NCI-H2227 treated with DMSO at 0.1 percent for 48 hours (cell line): ENCODE results near the gene CDKAL1.
A peak's percentile ranks its signal among the peaks of the same experiment; 100 is the strongest.

Source experiments
- DNase-seq: peaks from one replicate; lab custom pipeline; 2025; lab: John Stamatoyannopoulos, UW

Gene CDKAL1

GRCh38 chr6:21107796-21108195 is 573.5 kb downstream of the CDKAL1 start:
- no peak for DNase-seq

GRCh38 chr6:21109391-21110178 is 575.3 kb downstream of the CDKAL1 start:
- DNase-seq: no peak

GRCh38 chr6:21110684-21111083 is 576.4 kb downstream of the CDKAL1 start:
- DNase-seq: no peak

GRCh38 chr6:21111093-21111725 is 577.0 kb downstream of the CDKAL1 start:
- DNase-seq: peak; percentile 88

GRCh38 chr6:21115111-21115510 is 580.9 kb downstream of the CDKAL1 start:
- DNase-seq: peak; percentile 41

- no peak for DNase-seq
Measured at GRCh38 chr6:21116736-21117135, 582.5 kb downstream of the CDKAL1 start.

GRCh38 chr6:21118216-21118780 is 584.0 kb downstream of the CDKAL1 start:
- DNase-seq: peak; percentile 51

- no peak for DNase-seq
Measured at GRCh38 chr6:21121636-21122136, 587.4 kb downstream of the CDKAL1 start.

- DNase-seq: no peak
Measured at GRCh38 chr6:21123507-21124436, 589.5 kb downstream of the CDKAL1 start.

- DNase-seq: no peak
Measured at GRCh38 chr6:21128601-21129000, 594.3 kb downstream of the CDKAL1 start.

GRCh38 chr6:21131406-21131805 is 597.1 kb downstream of the CDKAL1 start:
- no peak for DNase-seq

GRCh38 chr6:21132446-21132845 is 598.2 kb downstream of the CDKAL1 start:
- DNase-seq: no peak

GRCh38 chr6:21132856-21133838 is 598.9 kb downstream of the CDKAL1 start:
- peak; percentile 32 for DNase-seq

- no peak for DNase-seq
Measured at GRCh38 chr6:21133901-21134300, 599.6 kb downstream of the CDKAL1 start.

- no peak for DNase-seq
Measured at GRCh38 chr6:21134356-21134755, 600.1 kb downstream of the CDKAL1 start.

- no peak for DNase-seq
Measured at GRCh38 chr6:21135484-21136013, 601.3 kb downstream of the CDKAL1 start.

- DNase-seq: no peak
Measured at GRCh38 chr6:21137700-21138335, 603.6 kb downstream of the CDKAL1 start.

- DNase-seq: no peak
Measured at GRCh38 chr6:21138336-21139069, 604.2 kb downstream of the CDKAL1 start.

- no peak for DNase-seq
Measured at GRCh38 chr6:21140966-21141365, 606.7 kb downstream of the CDKAL1 start.
